ENCODE data around the gene RIT2.
"Not testable (repeated sequence)": the region's sequence is repeated elsewhere in the genome, so short reads cannot be mapped to it uniquely, and the experiment has no call there.

Gene RIT2

GRCh38 chr18:42784632-42785031 is 330.9 kb downstream of the RIT2 start:
- Histone ChIP-seq H3K27ac (no peak overlapping the region), H3K4me3 (no peak overlapping the region)

- H3K4me3 ChIP-seq, result no peak overlapping the region
- H3K27ac ChIP-seq, result no peak overlapping the region
Observed at GRCh38 chr18:42782929-42783328, 332.6 kb downstream of the RIT2 start.

- Histone ChIP-seq H3K27ac (no peak overlapping the region), H3K4me3 (no peak overlapping the region)
Observed at GRCh38 chr18:42781298-42781815, 334.1 kb downstream of the RIT2 start.

- Histone ChIP-seq H3K27ac (no peak overlapping the region), H3K4me3 (no peak overlapping the region)
Observed at GRCh38 chr18:42780171-42780570, 335.3 kb downstream of the RIT2 start.

- Histone ChIP-seq H3K4me3 (no peak overlapping the region), H3K27ac (no peak overlapping the region)
Observed at GRCh38 chr18:42778445-42779042, 336.9 kb downstream of the RIT2 start.

- H3K4me3 ChIP-seq, result no peak overlapping the region
- no peak overlapping the region for H3K27ac ChIP-seq
Observed at GRCh38 chr18:42778024-42778423, 337.5 kb downstream of the RIT2 start.

GRCh38 chr18:42773870-42774269 is 341.6 kb downstream of the RIT2 start:
- H3K27ac ChIP-seq, result no peak overlapping the region

GRCh38 chr18:42771936-42772335 is 343.5 kb downstream of the RIT2 start:
- H3K4me3 ChIP-seq, result no peak overlapping the region
- H3K27ac ChIP-seq, result no peak overlapping the region

More at GRCh38 chr18:42773870-42774269, 341.6 kb downstream of the RIT2 start:
- H3K4me3 ChIP-seq, result no peak overlapping the region

- no peak overlapping the region for H3K4me3 ChIP-seq
- no peak overlapping the region for H3K27ac ChIP-seq
Observed at GRCh38 chr18:42765302-42765701, 350.2 kb downstream of the RIT2 start.

GRCh38 chr18:42760290-42760689 is 355.2 kb downstream of the RIT2 start:
- no peak overlapping the region for H3K27ac ChIP-seq
- no peak overlapping the region for H3K4me3 ChIP-seq

- no peak overlapping the region for H3K27ac ChIP-seq
- no peak overlapping the region for H3K4me3 ChIP-seq
Observed at GRCh38 chr18:42758852-42759251, 356.6 kb downstream of the RIT2 start.

- Histone ChIP-seq H3K27ac (no peak overlapping the region), H3K4me3 (no peak overlapping the region)
Observed at GRCh38 chr18:42756214-42756613, 359.3 kb downstream of the RIT2 start.

- no peak overlapping the region for H3K4me3 ChIP-seq
- H3K27ac ChIP-seq, result no peak overlapping the region
Observed at GRCh38 chr18:42752916-42753315, 362.6 kb downstream of the RIT2 start.

GRCh38 chr18:42746794-42747193 is 368.7 kb downstream of the RIT2 start:
- Histone ChIP-seq H3K27ac (no peak overlapping the region), H3K4me3 (no peak overlapping the region)

GRCh38 chr18:42745931-42746330 is 369.6 kb downstream of the RIT2 start:
- Histone ChIP-seq H3K27ac (no peak overlapping the region), H3K4me3 (no peak overlapping the region)

GRCh38 chr18:42745171-42745570 is 370.3 kb downstream of the RIT2 start:
- Histone ChIP-seq H3K27ac (no peak overlapping the region), H3K4me3 (no peak overlapping the region)

GRCh38 chr18:42743373-42744138 is 371.9 kb downstream of the RIT2 start:
- Histone ChIP-seq H3K4me3 (no peak overlapping the region), H3K27ac (no peak overlapping the region)

- H3K27ac ChIP-seq, result no peak overlapping the region
- H3K4me3 ChIP-seq, result no peak overlapping the region
Observed at GRCh38 chr18:42742969-42743368, 372.5 kb downstream of the RIT2 start.

GRCh38 chr18:42742474-42742873 is 373.0 kb downstream of the RIT2 start:
- no peak overlapping the region for H3K4me3 ChIP-seq
- no peak overlapping the region for H3K27ac ChIP-seq

GRCh38 chr18:42741805-42742347 is 373.6 kb downstream of the RIT2 start:
- not testable (repeated sequence) for H3K27ac ChIP-seq, H3K4me3 ChIP-seq

- not testable (repeated sequence) for H3K4me3 ChIP-seq, H3K27ac ChIP-seq
Observed at GRCh38 chr18:42741299-42741698, 374.2 kb downstream of the RIT2 start.
